KMS-11 (cell line): ENCODE measurements around the gene VAV3.

Experiments used
- H2AFZ ChIP-seq: fragments of 200-600 bp; sonication (generic); 2 replicates; pipeline ENCODE4 v1.6.1; 2016; ENCODE audit warnings: antibody characterized with exemption, mixed run types, low read depth
- H3K27ac ChIP-seq: fragments of 200-600 bp; sonication (generic); 2 replicates; pipeline ENCODE4 v1.6.1; 2016; ENCODE audit warnings: mild to moderate bottlenecking, mixed run types
- H3K27me3 ChIP-seq: fragments of 200-600 bp; sonication (generic); 2 replicates; pipeline ENCODE4 v1.6.1; 2017; ENCODE audit warnings: mild to moderate bottlenecking, low read depth, mixed run types, moderate library complexity; ENCODE audit not compliant: insufficient read depth
- H3K36me3 ChIP-seq: fragments of 200-600 bp; sonication (generic); 2 replicates; pipeline ENCODE4 v1.6.1; 2017; ENCODE audit warnings: mild to moderate bottlenecking, mixed run types; ENCODE audit not compliant: insufficient read depth
- H3K4me1 ChIP-seq: fragments of 200-600 bp; sonication (generic); 2 replicates; pipeline ENCODE4 v1.6.1; 2016; ENCODE audit warnings: mild to moderate bottlenecking, low read depth, mixed run types; ENCODE audit not compliant: poor library complexity, severe bottlenecking
- H3K4me2 ChIP-seq: fragments of 200-600 bp; sonication (generic); 2 replicates; pipeline ENCODE4 v1.7.0; 2016; ENCODE audit warnings: mild to moderate bottlenecking, mixed run types
- H3K4me3 ChIP-seq: fragments of 200-600 bp; sonication (generic); IDR thresholded peaks from 2 replicates; pipeline ENCODE4 v1.6.1; 2017; ENCODE audit warnings: low read depth, low read length, mixed read lengths; ENCODE audit not compliant: insufficient read depth
- H3K79me2 ChIP-seq: fragments of 200-600 bp; sonication (generic); 2 replicates; pipeline ENCODE4 v1.6.1; 2016; ENCODE audit warnings: low read depth, mixed run types; ENCODE audit not compliant: insufficient read depth
- H3K9ac ChIP-seq: fragments of 200-600 bp; sonication (generic); 2 replicates; pipeline ENCODE4 v1.6.1; 2016; ENCODE audit warnings: mild to moderate bottlenecking, mixed run types
- H4K20me1 ChIP-seq: fragments of 200-600 bp; sonication (generic); 2 replicates; pipeline ENCODE4 v1.6.1; 2016; ENCODE audit warnings: mild to moderate bottlenecking, mixed run types; ENCODE audit not compliant: insufficient read depth
- CTCF ChIP-seq: fragments of 200-600 bp; sonication (generic); conservative IDR thresholded peaks from 2 replicates; pipeline ENCODE4 v1.6.1; 2017; ENCODE audit warnings: low read depth, mild to moderate bottlenecking, antibody characterized with exemption, low read length, moderate library complexity, mixed read lengths

VAV3 gene

GRCh38 chr1:107689159-107689558 lies 275.8 kb downstream of the VAV3 start:
- H3K27ac ChIP-seq, result no peak overlapping the region
- no peaks in the 10 kb centered on the region for H4K20me1 ChIP-seq
- TF ChIP-seq CTCF, result no peak
- H3K9ac ChIP-seq, result no peak overlapping the region
- H3K36me3 ChIP-seq, result no peaks in the 10 kb centered on the region
- no peak overlapping the region for H2AFZ ChIP-seq
- H3K4me1 ChIP-seq, result no peaks in the 10 kb centered on the region
- H3K4me3 ChIP-seq, result no peak overlapping the region
- no peak overlapping the region for H3K4me2 ChIP-seq
- H3K27me3 ChIP-seq, result no peaks in the 10 kb centered on the region
- no peaks in the 10 kb centered on the region for H3K79me2 ChIP-seq

DNA sequence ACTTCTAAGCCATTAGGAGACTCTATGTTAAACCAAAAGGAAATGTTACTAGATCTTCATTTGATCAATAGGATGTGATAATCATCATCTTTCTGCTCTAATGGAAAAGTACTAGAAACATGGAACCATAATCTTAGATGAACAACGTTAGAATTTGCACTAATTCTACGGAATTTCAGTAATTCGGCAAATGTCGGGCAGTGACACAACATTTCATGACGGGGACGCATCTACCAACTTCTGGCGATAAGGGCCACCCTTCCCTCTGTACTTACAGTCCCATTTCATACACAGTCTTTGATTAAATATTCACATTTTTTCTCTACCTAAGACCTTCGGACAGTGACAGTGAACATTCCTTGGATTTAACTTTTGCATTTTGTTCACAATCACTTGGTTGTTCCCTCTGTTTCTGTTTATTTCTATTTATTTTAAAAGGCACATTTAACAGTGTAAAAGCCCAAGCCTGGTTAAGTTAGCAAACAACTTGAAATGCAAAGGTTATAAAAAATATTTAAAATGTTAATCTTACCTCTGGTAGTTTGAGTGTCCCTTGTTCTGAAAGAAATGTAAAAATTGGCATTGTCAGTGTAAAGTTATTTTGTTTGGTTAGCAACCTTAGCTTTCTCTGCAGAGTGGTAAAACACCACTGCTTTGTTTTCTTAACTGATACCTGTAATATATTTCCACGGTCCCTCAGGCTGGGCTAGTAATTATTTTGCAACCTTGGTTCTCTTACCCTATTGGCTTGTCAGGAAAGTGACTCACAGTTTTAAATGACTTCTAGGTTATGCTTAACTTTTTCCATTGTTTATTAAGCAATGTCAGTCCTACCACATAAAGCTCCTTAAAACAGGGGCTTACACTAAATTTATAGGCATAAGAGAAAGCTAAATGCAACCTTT lies 276.9 kb downstream of the VAV3 start:
- H2AFZ ChIP-seq, result no peak overlapping the region
- H3K4me3 ChIP-seq, result no peak overlapping the region
- H3K9ac ChIP-seq, result no peak overlapping the region
- H3K4me2 ChIP-seq, result no peak overlapping the region
- no peaks in the 10 kb centered on the region for H3K79me2 ChIP-seq
- no peak overlapping the region for H3K27ac ChIP-seq
- no peak for TF ChIP-seq CTCF
- H4K20me1 ChIP-seq, result no peaks in the 10 kb centered on the region
- no peaks in the 10 kb centered on the region for H3K27me3 ChIP-seq
- no peaks in the 10 kb centered on the region for H3K4me1 ChIP-seq
- H3K36me3 ChIP-seq, result no peaks in the 10 kb centered on the region

DNA sequence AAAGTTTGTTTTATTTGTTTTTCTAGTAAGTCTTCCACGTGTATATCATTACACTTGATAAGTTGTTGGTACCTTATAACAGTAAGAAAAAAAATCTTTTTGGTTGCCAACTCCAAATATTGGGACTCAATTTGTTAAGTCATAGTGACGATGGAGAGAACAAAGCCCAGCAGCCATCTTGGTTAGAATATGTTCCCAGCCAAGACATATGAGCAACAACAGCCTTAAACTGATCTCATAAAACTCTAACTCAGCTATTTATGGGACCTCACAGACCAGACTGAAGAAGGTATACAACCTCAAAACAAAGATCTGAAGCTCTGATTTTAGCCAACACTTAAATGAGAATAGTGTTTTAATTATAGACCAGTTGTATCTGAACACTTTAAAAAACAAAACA lies 281.3 kb downstream of the VAV3 start:
- Histone ChIP-seq H3K36me3 (no peaks in the 10 kb centered on the region), H3K79me2 (no peaks in the 10 kb centered on the region), H3K4me1 (no peaks in the 10 kb centered on the region), H3K27me3 (no peaks in the 10 kb centered on the region), H4K20me1 (no peaks in the 10 kb centered on the region), H2AFZ (no peak overlapping the region), H3K9ac (no peak overlapping the region), H3K4me2 (no peak overlapping the region), H3K4me3 (no peak overlapping the region), H3K27ac (no peak overlapping the region)
- no peak for TF ChIP-seq CTCF

DNA sequence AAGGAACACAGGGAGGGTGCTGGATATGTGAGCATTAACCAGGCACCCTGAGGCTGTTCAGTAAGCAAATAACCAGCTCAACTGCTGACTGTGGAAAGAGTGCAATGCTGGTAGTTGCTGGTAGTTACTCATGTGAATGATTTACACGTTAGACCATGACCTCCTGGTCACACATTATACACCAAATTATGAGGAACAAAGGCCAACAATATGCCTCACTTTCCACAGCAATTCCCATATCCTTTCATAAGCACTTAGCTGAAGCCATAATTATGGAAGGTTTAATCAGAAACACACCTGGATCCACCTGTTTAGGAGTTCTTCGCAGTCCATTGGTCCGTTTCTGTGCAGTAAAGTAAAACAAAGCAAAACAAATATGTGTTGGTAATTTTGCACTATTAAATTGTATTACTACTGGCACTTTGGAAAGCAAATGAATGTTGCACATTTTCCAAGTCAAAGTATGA lies 281.8 kb downstream of the VAV3 start:
- Histone ChIP-seq H3K9ac (no peak overlapping the region), H3K4me3 (no peak overlapping the region), H3K4me2 (no peak overlapping the region), H3K27me3 (no peaks in the 10 kb centered on the region), H4K20me1 (no peaks in the 10 kb centered on the region), H3K79me2 (no peaks in the 10 kb centered on the region), H3K27ac (no peak overlapping the region), H2AFZ (no peak overlapping the region), H3K4me1 (no peaks in the 10 kb centered on the region), H3K36me3 (no peaks in the 10 kb centered on the region)
- TF ChIP-seq CTCF, result no peak
